K562 (cell line): Measurements from ENCODE around the gene SDK1.

Experiments
- ARID2 ChIP-seq: fragments of 450-650 bp; IDR thresholded peaks from 2 replicates; pipeline ENCODE4 v1.6.1; 2017; ENCODE audit warnings: antibody characterized with exemption, mild to moderate bottlenecking
- ATF2 ChIP-seq: sonication (generic); formaldehyde crosslinking; IDR thresholded peaks from 2 replicates; pipeline ENCODE4 v1.8.1; 2022; ENCODE audit warnings: missing genetic modification reagents
- C11orf30 ChIP-seq: fragments of 450-650 bp; IDR thresholded peaks from 2 replicates; pipeline ENCODE4 v1.6.1; 2016; ENCODE audit warnings: low read depth, mild to moderate bottlenecking
- NFE2 ChIP-seq: IDR thresholded peaks from 2 replicates; pipeline ENCODE4 v1.6.1; 2014; ENCODE audit warnings: antibody characterized with exemption, low read depth
- SMC3 ChIP-seq: conservative IDR thresholded peaks from 2 replicates; pipeline ENCODE4 v1.6.1; 2011; ENCODE audit warnings: low read depth, low read length, improper control_type of control experiment; ENCODE audit not compliant: insufficient read depth
- SP1 ChIP-seq: sonication (generic); formaldehyde crosslinking; IDR thresholded peaks from 2 replicates; pipeline ENCODE4 v1.8.1; 2022; ENCODE audit warnings: mild to moderate bottlenecking, missing genetic modification reagents
- TBP ChIP-seq: optimal IDR thresholded peaks from 2 replicates; pipeline ENCODE3; 2011; ENCODE audit warnings: low read depth, low read length, improper control_type of control experiment
- USF1 ChIP-seq: sonication (generic); formaldehyde crosslinking; IDR thresholded peaks from 2 replicates; pipeline ENCODE4 v1.9.0; 2022; ENCODE audit warnings: mild to moderate bottlenecking, missing genetic modification reagents
- ZNF232 ChIP-seq: sonication (generic); formaldehyde crosslinking; IDR thresholded peaks from 2 replicates; pipeline ENCODE4 v1.8.0; 2022; ENCODE audit warnings: mild to moderate bottlenecking, missing genetic modification reagents
- ZNF282 ChIP-seq: sonication (generic); formaldehyde crosslinking; IDR thresholded peaks from 2 replicates; pipeline ENCODE4 v1.8.1; 2023; ENCODE audit warnings: missing genetic modification reagents

- TF ChIP-seq C11orf30 (no peak), SMC3 (no peak), ATF2 (CRISPR knock-in tag) (no peak), SP1 (CRISPR knock-in tag) (no peak), ZNF282 (no peak), ARID2 (no peak), USF1 (CRISPR knock-in tag) (no peak), TBP (no peak), NFE2 (no peak), ZNF232 (CRISPR knock-in tag) (no peak)
These were observed 723.8 kb downstream of the SDK1 start for GRCh38 chr7:4024806-4025205.
